ENCODE results near the gene CARMIL1. TPM values are rescaled to one million over a fixed set of nuclear protein-coding genes. Genes with fewer than 3 reads are reported as not detected.

The CARMIL1 gene
- total RNA-seq, 1 experiment from 2014 or later: 25.2 TPM

- no peak for DNase-seq (ENCODE audit: unreplicated experiment)
- Mint-ChIP-seq H3K4me3 (ENCODE audit: unreplicated experiment) (no peak overlapping the region), H3K4me1 (ENCODE audit: insufficient read depth, unreplicated experiment) (no peaks in the 10 kb centered on the region), H3K27me3 (ENCODE audit: insufficient read depth, unreplicated experiment) (no peaks in the 10 kb centered on the region), H3K27ac (ENCODE audit: low read depth, unreplicated experiment) (no peak overlapping the region), H3K36me3 (ENCODE audit: insufficient read depth, unreplicated experiment) (peaks cover 46% of the 10 kb centered on the region), H3K9me3 (ENCODE audit: unreplicated experiment) (no peaks in the 10 kb centered on the region)
- POLR2A ChIA-PET: interaction anchor here (0.6 kb wide), 1 partner anchor 269 kb away, joined by 3 read pairs; no protein-coding TSS in a partner anchor
- intact Hi-C loops (cut with micrococcal nuclease): no loop called here
- TF ChIP-seq, protein P1, sequence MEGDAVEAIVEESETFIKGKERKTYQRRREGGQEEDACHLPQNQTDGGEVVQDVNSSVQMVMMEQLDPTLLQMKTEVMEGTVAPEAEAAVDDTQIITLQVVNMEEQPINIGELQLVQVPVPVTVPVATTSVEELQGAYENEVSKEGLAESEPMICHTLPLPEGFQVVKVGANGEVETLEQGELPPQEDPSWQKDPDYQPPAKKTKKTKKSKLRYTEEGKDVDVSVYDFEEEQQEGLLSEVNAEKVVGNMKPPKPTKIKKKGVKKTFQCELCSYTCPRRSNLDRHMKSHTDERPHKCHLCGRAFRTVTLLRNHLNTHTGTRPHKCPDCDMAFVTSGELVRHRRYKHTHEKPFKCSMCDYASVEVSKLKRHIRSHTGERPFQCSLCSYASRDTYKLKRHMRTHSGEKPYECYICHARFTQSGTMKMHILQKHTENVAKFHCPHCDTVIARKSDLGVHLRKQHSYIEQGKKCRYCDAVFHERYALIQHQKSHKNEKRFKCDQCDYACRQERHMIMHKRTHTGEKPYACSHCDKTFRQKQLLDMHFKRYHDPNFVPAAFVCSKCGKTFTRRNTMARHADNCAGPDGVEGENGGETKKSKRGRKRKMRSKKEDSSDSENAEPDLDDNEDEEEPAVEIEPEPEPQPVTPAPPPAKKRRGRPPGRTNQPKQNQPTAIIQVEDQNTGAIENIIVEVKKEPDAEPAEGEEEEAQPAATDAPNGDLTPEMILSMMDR (IDR thresholded peaks at IDR 0.05; ENCODE audit: unreplicated experiment): no peak
- CTCF ChIA-PET: interaction anchor here (0.8 to 2.5 kb wide), 5 partner anchors 16 to 254 kb away, joined by 3 to 6 read pairs (median 4); partner anchors contain the start of gene CARMIL1
- no TSS peak for BruUV-seq (replicated peaks)
These were observed 240.7 kb downstream of the CARMIL1 start for GRCh38 chr6:25519856-25520255.

GRCh38 chr6:25524542-25524941, 245.4 kb downstream of the CARMIL1 start:
- CTCF ChIA-PET: no interaction called here
- BruUV-seq (replicated peaks): no TSS peak

DNA sequence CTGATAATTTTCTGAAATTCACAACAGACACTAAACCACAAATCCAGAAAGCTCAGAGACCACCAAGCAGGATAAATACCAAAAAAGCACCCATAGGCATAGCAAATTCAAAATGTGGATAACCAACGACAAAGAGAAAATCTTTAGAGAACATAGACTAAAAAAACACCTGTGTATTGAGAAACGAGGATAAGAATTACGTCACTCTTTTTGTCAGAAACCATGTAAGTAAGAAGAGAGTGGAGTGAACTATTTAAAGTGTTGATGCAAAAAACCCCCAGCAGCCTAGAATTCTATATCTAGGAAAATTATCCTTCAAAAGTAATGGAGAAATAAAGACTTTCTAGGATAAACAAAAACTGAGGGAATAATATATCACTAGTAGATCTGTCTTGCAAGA, 245.9 kb downstream of the CARMIL1 start:
- Mint-ChIP-seq H3K4me3 (ENCODE audit: unreplicated experiment) (no peak overlapping the region), H3K27me3 (ENCODE audit: insufficient read depth, unreplicated experiment) (no peaks in the 10 kb centered on the region), H3K9me3 (ENCODE audit: unreplicated experiment) (no peaks in the 10 kb centered on the region), H3K27ac (ENCODE audit: low read depth, unreplicated experiment) (no peak overlapping the region), H3K36me3 (ENCODE audit: insufficient read depth, unreplicated experiment) (peaks cover 35% of the 10 kb centered on the region), H3K4me1 (ENCODE audit: insufficient read depth, unreplicated experiment) (no peaks in the 10 kb centered on the region)
- DNase-seq (ENCODE audit: unreplicated experiment): no peak
- TF ChIP-seq, protein P1 (IDR thresholded peaks at IDR 0.05; ENCODE audit: unreplicated experiment): no peak
- CTCF ChIA-PET: no interaction called here
- POLR2A ChIA-PET: no interaction called here
- intact Hi-C loops (cut with micrococcal nuclease): no loop called here
- BruUV-seq (replicated peaks): no TSS peak

More at GRCh38 chr6:25524542-25524941, 245.4 kb downstream of the CARMIL1 start:
- peaks cover 34% of the 10 kb centered on the region for H3K36me3 Mint-ChIP-seq (ENCODE audit: insufficient read depth, unreplicated experiment)
- DNase-seq (ENCODE audit: unreplicated experiment): no peak
- POLR2A ChIA-PET: no interaction called here
- no peaks in the 10 kb centered on the region for H3K4me1 Mint-ChIP-seq (ENCODE audit: insufficient read depth, unreplicated experiment)
- H3K9me3 Mint-ChIP-seq (ENCODE audit: unreplicated experiment): no peaks in the 10 kb centered on the region
- intact Hi-C loops (cut with micrococcal nuclease): no loop called here
- H3K27ac Mint-ChIP-seq (ENCODE audit: low read depth, unreplicated experiment): no peak overlapping the region
- H3K4me3 Mint-ChIP-seq (ENCODE audit: unreplicated experiment): no peak overlapping the region
- no peaks in the 10 kb centered on the region for H3K27me3 Mint-ChIP-seq (ENCODE audit: insufficient read depth, unreplicated experiment)
- TF ChIP-seq, protein P1 (IDR thresholded peaks at IDR 0.05; ENCODE audit: unreplicated experiment): no peak

DNA sequence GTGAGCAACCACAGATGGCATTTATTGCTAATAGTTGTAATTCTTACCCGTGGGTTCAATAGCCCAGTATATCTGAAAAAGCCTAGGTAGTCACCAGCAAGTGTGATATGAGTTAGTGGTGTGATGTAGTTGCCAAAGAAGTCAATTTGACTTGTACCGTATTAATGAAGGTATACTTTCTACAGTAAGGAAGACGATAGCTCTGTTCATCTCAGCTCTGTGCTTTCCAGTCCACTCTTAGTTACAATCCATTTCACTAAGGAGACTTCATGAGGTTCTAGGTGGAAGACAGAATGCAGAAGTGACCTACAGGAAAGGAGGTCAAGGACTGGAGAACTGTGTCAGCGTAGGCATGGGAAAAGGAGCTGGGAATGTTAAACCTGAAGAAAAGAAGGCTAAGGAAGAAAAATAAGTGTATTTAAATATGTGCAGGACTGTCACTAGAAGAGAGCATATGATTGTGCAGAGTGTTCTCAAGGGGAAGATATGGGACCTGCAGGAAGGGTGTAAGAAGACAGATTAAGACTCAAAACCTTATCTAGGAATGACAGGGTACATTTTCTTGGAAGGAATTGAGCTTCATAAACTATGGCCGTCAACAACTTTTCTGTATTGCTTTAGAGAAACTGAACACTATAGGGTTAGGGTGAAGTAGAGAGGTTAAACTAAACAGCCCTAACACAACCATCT, 255.9 kb downstream of the CARMIL1 start:
- no peaks in the 10 kb centered on the region for H3K9me3 Mint-ChIP-seq (ENCODE audit: unreplicated experiment)
- intact Hi-C loops (cut with micrococcal nuclease): no loop called here
- CTCF ChIA-PET: interaction anchor here (0.6 to 2.1 kb wide), 5 partner anchors 21 to 1362 kb away, joined by 3 to 10 read pairs (median 4); no protein-coding TSS in a partner anchor
- TF ChIP-seq, protein P1 (IDR thresholded peaks at IDR 0.05; ENCODE audit: unreplicated experiment): no peak
- H3K4me3 Mint-ChIP-seq (ENCODE audit: unreplicated experiment): no peak overlapping the region
- no peaks in the 10 kb centered on the region for H3K27me3 Mint-ChIP-seq (ENCODE audit: insufficient read depth, unreplicated experiment)
- H3K27ac Mint-ChIP-seq (ENCODE audit: low read depth, unreplicated experiment): no peak overlapping the region
- H3K36me3 Mint-ChIP-seq (ENCODE audit: insufficient read depth, unreplicated experiment): peaks cover 29% of the 10 kb centered on the region
- DNase-seq (ENCODE audit: unreplicated experiment): no peak
- BruUV-seq (replicated peaks): no TSS peak
- no peaks in the 10 kb centered on the region for H3K4me1 Mint-ChIP-seq (ENCODE audit: insufficient read depth, unreplicated experiment)
- POLR2A ChIA-PET: no interaction called here
